Left lobe of liver (tissue), 2 donors: Measurements from ENCODE around the gene SOX8. TPM values are rescaled to one million over a fixed set of nuclear protein-coding genes. Genes with fewer than 3 reads are reported as not detected.

ENCODE experiments used
- ATAC-seq: fragments of 200-7000 bp; cut with Tn5 transposase; one replicate; pipeline ENCODE4 v1.9.1; 2020; ENCODE audit warnings: mild to moderate bottlenecking, moderate library complexity
- DNase-seq: peaks from one replicate; pipeline ENCODE4 v3.0.0-alpha.2; 2020; ENCODE audit warnings: low spot score
- total RNA-seq: library from RNA; stranded (reverse); gene quantifications from one replicate; pipeline ENCODE4 v1.2.1, GENCODE V29; 2021
- donor health status: DM: no; HTN: no; CAD: no; lungs with moderate emphysema.
- donor health status: DM: no; HTN: yes; CAD: no.

Gene SOX8
- total RNA-seq, 1 donor from 2014 or later: not detected

GRCh38 chr16:972316-973002 is 9.1 kb upstream of the SOX8 start:
- DNase-seq: no peak
- ATAC-seq: no peak

DNA sequence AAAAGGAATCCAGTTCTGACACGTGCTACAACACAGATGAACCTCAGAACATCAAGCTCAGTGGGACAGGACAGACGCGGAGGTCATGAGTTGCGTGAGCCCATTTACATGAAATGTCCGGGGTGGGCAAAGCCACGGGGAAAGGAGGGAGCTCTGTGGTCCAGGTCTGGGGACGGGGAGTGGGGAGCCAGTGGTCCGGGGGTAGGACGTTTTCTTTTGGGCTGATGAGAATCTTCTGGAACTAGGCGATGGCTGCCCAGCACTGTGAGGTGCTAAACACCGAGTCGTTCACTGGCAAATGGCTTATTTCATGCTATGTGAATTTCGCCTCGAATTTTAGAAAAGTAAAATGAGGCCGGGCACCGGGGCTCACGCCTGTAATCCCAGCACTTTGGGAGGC is 8.2 kb upstream of the SOX8 start:
- no peak for ATAC-seq
- DNase-seq: no peak

DNA sequence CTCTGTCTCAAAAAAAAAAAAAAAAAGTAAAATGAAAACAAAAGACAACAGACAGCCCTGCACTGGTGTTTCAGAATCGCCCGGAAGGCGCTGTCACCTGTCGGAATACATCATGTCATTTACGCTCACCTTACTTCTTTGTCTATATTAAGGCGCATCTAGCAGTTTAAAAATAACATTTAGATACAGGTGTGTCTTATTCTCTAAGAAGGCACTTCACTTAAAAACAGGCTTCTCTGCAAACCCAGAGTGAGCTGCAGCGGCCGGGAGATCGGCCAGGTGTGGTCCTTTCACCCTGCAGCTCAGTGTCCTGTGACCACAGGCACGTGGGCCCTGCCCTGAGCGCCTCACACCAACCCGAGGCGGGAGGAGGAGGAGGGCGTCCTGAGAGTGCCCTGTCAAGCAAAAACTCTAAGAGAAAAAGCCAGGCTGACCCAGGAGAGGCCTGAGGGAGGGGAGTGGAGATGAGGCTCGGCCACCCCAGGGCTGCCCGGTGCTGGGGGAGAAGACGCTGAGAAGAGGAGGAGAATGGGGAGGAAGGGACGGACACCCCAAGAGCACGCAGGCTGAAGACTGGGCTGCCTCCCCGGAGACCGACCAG is 7.5 kb upstream of the SOX8 start:
- DNase-seq: no peak
- no peak for ATAC-seq

DNA sequence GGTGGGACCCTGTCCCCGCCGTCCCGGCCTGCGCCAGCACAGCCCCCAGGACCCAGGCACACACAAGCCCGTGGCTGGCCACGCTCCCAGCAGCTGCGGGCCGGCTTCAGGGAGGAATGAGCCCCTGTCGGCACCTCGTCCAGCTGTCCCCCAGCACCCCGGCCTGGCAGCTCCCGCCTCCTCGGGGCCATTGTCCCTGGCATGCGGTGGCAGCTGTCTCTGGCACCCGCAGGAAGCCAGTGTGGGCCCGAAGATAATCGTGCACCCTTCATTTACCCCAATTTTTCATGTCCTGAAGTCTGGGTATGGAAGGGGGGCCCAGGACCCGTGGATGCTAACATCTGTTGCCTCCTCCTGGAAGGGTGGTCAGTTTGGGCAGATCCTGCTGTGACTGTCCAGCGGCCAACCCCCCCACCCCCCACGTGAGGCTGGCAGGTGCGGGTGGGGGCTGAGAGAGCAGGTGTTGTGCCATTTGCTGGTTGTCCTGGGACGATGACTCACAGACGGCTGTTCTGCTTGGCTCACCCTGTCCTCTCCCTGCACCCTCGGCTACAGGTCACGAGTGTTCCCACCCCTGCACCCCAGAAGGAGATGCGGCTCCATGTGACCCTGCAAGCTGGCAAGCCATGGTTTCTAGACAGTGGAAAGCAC is 6.8 kb upstream of the SOX8 start:
- ATAC-seq (no peak), DNase-seq (no peak)

GRCh38 chr16:975291-975690 is 6.3 kb upstream of the SOX8 start:
- DNase-seq (no peak), ATAC-seq (no peak)

GRCh38 chr16:976389-976931 is 5.1 kb upstream of the SOX8 start:
- ATAC-seq (no peak), DNase-seq (no peak)

DNA sequence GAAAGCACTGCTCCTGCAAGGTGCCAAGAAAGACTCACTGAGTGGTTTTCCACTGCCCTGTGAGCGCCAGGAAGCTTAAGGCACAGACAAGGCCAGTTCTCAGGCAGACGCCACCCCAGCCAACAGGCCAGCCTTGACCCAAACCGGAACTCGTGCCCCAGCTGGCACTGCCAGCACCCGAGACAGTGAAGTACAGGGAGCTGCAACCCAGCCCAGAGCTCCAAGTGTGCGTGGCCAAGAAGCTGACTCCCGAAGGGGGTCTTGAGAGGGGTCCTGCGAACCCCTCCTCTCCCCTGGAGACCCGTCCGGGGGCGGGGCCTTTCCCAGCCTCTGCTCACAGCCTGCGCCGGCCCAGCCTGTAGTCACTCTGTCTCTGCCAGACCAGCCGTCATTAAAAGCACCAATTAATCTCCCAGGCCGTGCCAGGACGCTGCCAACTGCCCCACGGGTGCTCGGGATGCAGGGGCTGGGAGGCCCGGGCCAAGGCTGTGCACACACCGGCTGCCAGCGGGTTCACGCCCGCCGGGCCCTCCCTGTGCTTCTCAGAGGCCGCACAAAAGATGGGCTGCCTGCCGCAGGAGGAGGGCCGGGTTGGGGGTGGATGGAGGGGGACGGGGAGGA is 4.4 kb upstream of the SOX8 start:
- ATAC-seq: no peak
- DNase-seq: no peak

DNA sequence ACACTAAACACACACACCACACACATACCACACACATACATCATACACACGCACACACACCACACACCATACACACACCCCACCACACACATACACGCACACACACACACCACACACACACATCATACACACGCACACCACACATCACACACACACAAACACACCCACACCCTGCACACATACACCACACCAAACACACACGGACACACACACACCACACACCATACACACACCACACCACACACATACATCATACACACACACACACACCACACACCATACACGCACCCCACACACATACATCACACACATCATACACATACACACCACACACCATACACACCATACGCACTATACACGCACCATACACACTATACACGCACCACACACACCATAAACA is 3.7 kb upstream of the SOX8 start:
- ATAC-seq (no peak), DNase-seq (no peak)

DNA sequence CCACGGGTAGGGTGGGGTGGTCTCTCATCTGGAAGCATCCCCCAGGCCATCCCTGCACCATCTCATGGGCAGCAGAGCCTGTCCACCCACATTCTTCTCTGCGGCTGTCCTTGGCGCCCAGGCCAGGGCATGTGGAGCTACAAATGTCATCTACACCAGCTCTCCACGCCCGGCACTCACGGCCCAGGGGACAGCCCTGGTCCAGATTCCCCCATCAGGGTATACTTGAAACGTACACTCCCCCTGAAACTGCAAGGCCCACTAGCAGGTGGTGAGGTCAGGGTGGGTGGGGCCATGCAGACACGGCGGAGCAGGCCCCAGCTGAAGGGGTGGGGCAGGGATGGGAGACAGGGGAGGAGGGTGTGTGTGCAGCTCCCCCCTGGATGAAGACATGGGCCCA is 3.2 kb upstream of the SOX8 start:
- ATAC-seq (no peak), DNase-seq (no peak)

DNA sequence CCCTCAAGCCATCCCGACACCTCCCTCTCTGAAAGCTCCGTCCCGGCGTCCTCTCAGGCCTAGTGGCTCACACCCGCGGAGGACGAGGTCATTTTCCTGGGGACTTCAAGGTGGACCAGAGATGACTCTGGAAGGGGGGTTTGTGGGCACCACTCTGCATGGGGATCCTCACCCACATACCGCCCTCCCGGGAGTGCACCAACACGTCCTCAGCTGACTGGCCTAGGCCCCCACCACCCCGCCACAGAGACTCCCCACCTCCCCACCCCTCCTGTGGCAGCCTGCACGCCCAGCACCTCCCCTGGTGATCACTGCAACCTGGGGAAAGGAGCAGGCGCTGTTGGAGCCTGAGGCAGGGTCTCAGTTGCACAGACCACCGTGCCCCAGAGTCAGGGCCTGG is 2.4 kb upstream of the SOX8 start:
- ATAC-seq (no peak), DNase-seq (no peak)

DNA sequence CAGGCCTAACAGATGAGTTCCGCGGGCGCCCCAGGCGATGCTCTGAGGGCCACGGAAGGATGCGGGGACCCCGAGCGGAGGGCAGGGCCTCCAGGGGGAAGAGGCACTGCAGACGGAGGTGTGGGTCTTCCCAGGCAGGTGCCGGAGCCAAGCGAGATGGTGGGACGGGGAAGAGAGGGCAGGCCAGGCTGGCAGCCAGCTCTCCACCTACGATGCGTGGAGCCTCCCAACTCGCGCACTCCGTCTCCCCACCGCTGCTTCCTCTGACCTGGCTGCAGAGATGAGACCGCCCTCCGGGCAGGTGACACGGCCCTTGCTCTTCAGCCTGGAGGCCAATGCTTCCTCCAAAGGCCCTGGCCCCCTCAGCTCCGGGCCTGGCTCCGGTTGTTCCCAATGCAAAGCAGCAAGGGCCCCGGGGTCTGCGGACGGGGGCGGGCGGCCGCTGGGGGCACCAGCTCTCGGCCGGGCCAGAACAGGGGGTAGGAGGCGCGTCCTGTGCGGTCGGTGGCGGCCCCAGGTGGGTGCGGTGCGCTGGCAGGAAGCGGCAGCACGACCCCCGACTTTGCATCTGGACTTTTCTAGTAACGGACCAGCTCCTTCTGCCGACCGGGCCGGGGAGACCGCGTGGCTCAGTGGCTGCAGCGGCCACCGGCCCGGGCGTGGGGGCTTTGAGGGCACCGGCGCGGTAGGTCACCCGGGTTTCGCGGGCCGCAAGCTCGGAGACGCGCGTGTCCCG is 1.5 kb upstream of the SOX8 start:
- ATAC-seq: no peak

GRCh38 chr16:980595-980854 is 1.0 kb upstream of the SOX8 start:
- DNase-seq (no peak), ATAC-seq (no peak)

More for the DNA sequence above, 1.5 kb upstream of the SOX8 start:
- DNase-seq: no peak

GRCh38 chr16:982145-983043 is 824 bp downstream of the SOX8 start:
- DNase-seq: no peak

GRCh38 chr16:983044-984030 is 1.8 kb downstream of the SOX8 start:
- no peak for DNase-seq
- no peak for ATAC-seq

More at GRCh38 chr16:982145-983043, 824 bp downstream of the SOX8 start:
- no peak for ATAC-seq

- no peak for ATAC-seq
- no peak for DNase-seq
Measured at GRCh38 chr16:984121-984694, 2.6 kb downstream of the SOX8 start.

DNA sequence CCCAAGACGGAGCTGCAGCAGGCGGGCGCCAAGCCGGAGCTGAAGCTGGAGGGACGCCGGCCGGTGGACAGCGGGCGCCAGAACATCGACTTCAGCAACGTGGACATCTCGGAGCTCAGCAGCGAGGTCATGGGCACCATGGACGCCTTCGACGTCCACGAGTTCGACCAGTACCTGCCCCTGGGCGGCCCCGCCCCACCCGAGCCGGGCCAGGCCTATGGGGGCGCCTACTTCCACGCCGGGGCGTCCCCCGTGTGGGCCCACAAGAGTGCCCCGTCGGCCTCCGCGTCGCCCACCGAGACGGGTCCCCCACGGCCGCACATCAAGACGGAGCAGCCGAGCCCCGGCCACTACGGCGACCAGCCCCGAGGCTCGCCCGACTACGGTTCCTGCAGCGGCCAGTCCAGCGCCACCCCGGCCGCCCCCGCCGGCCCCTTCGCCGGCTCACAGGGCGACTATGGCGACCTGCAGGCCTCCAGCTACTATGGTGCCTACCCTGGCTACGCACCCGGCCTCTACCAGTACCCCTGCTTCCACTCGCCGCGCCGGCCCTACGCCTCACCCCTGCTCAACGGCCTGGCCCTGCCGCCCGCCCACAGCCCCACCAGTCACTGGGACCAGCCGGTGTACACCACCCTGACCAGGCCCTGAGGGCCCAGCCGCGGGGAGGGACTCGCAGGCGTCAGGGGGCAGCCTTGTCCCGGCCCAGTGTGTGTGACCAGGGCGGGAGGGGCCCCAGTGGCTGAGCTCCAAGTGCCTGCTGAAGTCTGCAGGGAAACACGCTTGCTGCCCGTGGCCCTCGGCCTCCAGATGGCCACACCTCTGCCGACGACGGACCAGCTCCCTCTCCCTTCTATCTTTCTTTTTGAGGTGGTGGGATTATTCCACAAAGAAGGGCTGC is 3.4 kb downstream of the SOX8 start:
- ATAC-seq (no peak), DNase-seq (no peak)

GRCh38 chr16:985646-986400 is 4.3 kb downstream of the SOX8 start:
- ATAC-seq (no peak), DNase-seq (no peak)
